ENCODE measurements around the gene IMMP2L. TPM values are rescaled to one million over a fixed set of nuclear protein-coding genes. Genes with fewer than 3 reads are reported as not detected.

Gene IMMP2L
- total and polyA plus RNA-seq, 2 donors (not counting 3 experiments of a cell fraction or from before 2014, with no cell fraction given), result 9.9 to 11.8 TPM

DNA sequence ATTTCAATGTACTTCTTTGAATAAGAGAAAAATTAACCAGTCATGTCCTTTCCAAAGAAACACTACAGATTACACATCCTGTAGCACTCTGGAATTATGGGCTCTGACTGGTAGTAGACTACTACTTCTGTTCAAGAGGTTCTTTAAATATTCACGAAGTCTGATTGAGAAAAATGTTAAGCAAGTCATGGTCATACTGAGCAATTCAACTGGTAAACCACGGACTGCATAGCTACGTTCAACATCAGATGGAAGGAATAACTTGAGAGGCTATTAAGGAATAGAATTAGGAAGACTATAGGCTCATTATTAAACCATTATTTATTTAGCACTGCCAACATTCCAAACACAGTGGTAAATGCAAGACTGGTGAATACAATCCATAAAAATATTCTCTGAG, 160.8 kb downstream of the IMMP2L start:
- no peaks in the 10 kb centered on the region for H3K4me1 ChIP-seq (ENCODE audit: control insufficient read depth, extremely low read depth, insufficient read depth, low read length)
- no peaks in the 10 kb centered on the region for H4K20me1 ChIP-seq (replicated peaks; ENCODE audit: control insufficient read depth, extremely low read depth, insufficient read depth, low read length)
- no peak overlapping the region for H3K4me2 ChIP-seq (ENCODE audit: insufficient read depth, low read length)
- no peaks in the 10 kb centered on the region for H3K36me3 ChIP-seq (ENCODE audit: control insufficient read depth in 2 of 2, extremely low read depth in 1 of 2, insufficient read depth in 2 of 2, low read length in 2 of 2)
- intact Hi-C loops (cut with micrococcal nuclease), result no loop called here
- dilution Hi-C loops (cut with MboI; ENCODE audit: extremely low pct_ligation_motif_present, low sequenced_read_pairs), result no loop called here
- H3K4me3 ChIP-seq (replicated peaks in 1 of 3; ENCODE audit: insufficient read depth in 1 of 3, low read depth in 1 of 3, low read length in 3 of 3), result no peak overlapping the region
- no peaks in the 10 kb centered on the region for H3K79me2 ChIP-seq (ENCODE audit: control insufficient read depth, insufficient read depth, low read length)
- TF ChIP-seq JUN (IDR thresholded peaks at IDR 0.05; ENCODE audit: borderline replicate concordance, insufficient read depth, insufficient read length, low read depth), result no peak
- TF ChIP-seq MYC (IDR thresholded peaks at IDR 0.05; ENCODE audit: low read depth, low read length), result no peak
- TF ChIP-seq CTCF (IDR thresholded peaks at IDR 0.05; ENCODE audit: extremely low read depth in 1 of 2, insufficient read depth in 1 of 2, low read depth in 1 of 2, low read length in 2 of 2), result no peak
- no peak for TF ChIP-seq POLR2A (IDR thresholded peaks at IDR 0.05; ENCODE audit: low read depth, low read length)
- no peak for TF ChIP-seq GATA2 (IDR thresholded peaks at IDR 0.05; ENCODE audit: insufficient read depth, insufficient read length, low read depth, low read length)
- no peak for TF ChIP-seq POLR2AphosphoS5 (IDR thresholded peaks at IDR 0.05; ENCODE audit: insufficient read depth, low read depth, low read length)
- TF ChIP-seq, protein P1, sequence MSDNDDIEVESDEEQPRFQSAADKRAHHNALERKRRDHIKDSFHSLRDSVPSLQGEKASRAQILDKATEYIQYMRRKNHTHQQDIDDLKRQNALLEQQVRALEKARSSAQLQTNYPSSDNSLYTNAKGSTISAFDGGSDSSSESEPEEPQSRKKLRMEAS (IDR thresholded peaks at IDR 0.05; ENCODE audit: insufficient read depth, insufficient read length), result no peak
- TF ChIP-seq FOS (IDR thresholded peaks at IDR 0.05; ENCODE audit: borderline replicate concordance, insufficient read depth, low read length), result no peak
- TF ChIP-seq EZH2 (IDR thresholded peaks at IDR 0.05; ENCODE audit: borderline replicate concordance, low read depth, low read length, severe bottlenecking), result no peak
- FAIRE-seq, result no peak
- no peaks in the 10 kb centered on the region for H3K9me3 ChIP-seq (replicated peaks; ENCODE audit: control insufficient read depth, insufficient read depth, low read length)
- no peak for DNase-seq (ENCODE audit: low read depth, low spot score)
- no peak overlapping the region for H3K9ac ChIP-seq (replicated peaks; ENCODE audit: extremely low read depth, insufficient read depth, low read length)
- ChIA-PET POLR2A (no interaction called here), CTCF (no interaction called here)
- no peaks in the 10 kb centered on the region for H3K27me3 ChIP-seq (ENCODE audit: control insufficient read depth in 2 of 2, insufficient read depth in 2 of 2, low read length in 2 of 2)
- no peaks in the 10 kb centered on the region for H3K9me1 ChIP-seq (replicated peaks; ENCODE audit: control insufficient read depth, extremely low read depth, insufficient read depth, low read length)
- H3K27ac ChIP-seq (ENCODE audit: insufficient read depth, low read depth, low read length), result no peak overlapping the region
- H2AFZ ChIP-seq (ENCODE audit: low read depth, low read length), result no peak overlapping the region
- BruUV-seq (replicated peaks), result no TSS peak
